Vagina (tissue), 2 donors: ENCODE measurements around the gene MOV10L1. TPM values are rescaled to one million over a fixed set of nuclear protein-coding genes. Genes with fewer than 3 reads are reported as not detected.
A peak's percentile ranks its signal among the peaks of the same experiment; 100 is the strongest.

Experiments
- DNase-seq, 2 donors: peaks; one replicate each; pipeline ENCODE4 v3.0.0-alpha.2; 2017; ENCODE audit errors: extremely low spot score in 2 of 2
- H3K27ac ChIP-seq: fragments of 200-600 bp; sonication (generic); one replicate; pipeline ENCODE4 v1.5.1; 2019
- H3K27me3 ChIP-seq: fragments of 200-600 bp; sonication (generic); one replicate; pipeline ENCODE4 v1.5.1; 2019
- H3K36me3 ChIP-seq, 2 donors: fragments of 200-600 bp; sonication (generic); one replicate each; pipeline ENCODE4 v1.5.1; 2017 to 2019
- H3K4me1 ChIP-seq: fragments of 200-600 bp; sonication (generic); one replicate; pipeline ENCODE4 v1.5.1; 2019
- H3K4me3 ChIP-seq, 2 donors: fragments of 200-600 bp; sonication (generic); 1 replicate in 1 of 2; 2 replicates in 1 of 2; pipeline ENCODE4 v1.5.1; 2016 to 2019
- H3K9me3 ChIP-seq: fragments of 200-600 bp; sonication (generic); one replicate; pipeline ENCODE4 v1.5.1; 2019
- CTCF ChIP-seq, 3 experiments: fragments of 450-650 bp in 2 of 3; fragments of 200-600 bp in 1 of 3; sonication (generic) in 1 of 3; IDR thresholded peaks; one replicate each; pipeline ENCODE4 v1.5.1; 2017 to 2019; ENCODE audit warnings: antibody characterized with exemption in 3 of 3, mild to moderate bottlenecking in 2 of 3, moderate library complexity in 2 of 3
- POLR2A ChIP-seq, 2 donors: fragments of 450-650 bp; IDR thresholded peaks; one replicate each; pipeline ENCODE4 v1.6.1; 2017; ENCODE audit warnings: antibody characterized with exemption in 2 of 2, mild to moderate bottlenecking in 2 of 2, moderate library complexity in 2 of 2
- POLR2AphosphoS5 ChIP-seq, 2 donors: sonication (generic); formaldehyde crosslinking; IDR thresholded peaks; one replicate each; pipeline ENCODE4 v1.9.0; 2017; ENCODE audit warnings: antibody characterized with exemption in 2 of 2, mild to moderate bottlenecking in 2 of 2, low read depth in 1 of 2; ENCODE audit not compliant: insufficient read depth in 1 of 2
- intact Hi-C: fragments of 100-400 bp; cut with DNase I; formaldehyde crosslinking; loops from one replicate; pipeline ENCODE4 v1.15.1; 2023
- total RNA-seq: library from RNA; depleted of rRNA; stranded (reverse); fragments of >200 nt; gene quantifications from one replicate; pipeline ENCODE4 v1.2.3, GENCODE V29; 2016

MOV10L1 gene
- total RNA-seq, 1 donor from 2014 or later = 0.98 TPM

DNA sequence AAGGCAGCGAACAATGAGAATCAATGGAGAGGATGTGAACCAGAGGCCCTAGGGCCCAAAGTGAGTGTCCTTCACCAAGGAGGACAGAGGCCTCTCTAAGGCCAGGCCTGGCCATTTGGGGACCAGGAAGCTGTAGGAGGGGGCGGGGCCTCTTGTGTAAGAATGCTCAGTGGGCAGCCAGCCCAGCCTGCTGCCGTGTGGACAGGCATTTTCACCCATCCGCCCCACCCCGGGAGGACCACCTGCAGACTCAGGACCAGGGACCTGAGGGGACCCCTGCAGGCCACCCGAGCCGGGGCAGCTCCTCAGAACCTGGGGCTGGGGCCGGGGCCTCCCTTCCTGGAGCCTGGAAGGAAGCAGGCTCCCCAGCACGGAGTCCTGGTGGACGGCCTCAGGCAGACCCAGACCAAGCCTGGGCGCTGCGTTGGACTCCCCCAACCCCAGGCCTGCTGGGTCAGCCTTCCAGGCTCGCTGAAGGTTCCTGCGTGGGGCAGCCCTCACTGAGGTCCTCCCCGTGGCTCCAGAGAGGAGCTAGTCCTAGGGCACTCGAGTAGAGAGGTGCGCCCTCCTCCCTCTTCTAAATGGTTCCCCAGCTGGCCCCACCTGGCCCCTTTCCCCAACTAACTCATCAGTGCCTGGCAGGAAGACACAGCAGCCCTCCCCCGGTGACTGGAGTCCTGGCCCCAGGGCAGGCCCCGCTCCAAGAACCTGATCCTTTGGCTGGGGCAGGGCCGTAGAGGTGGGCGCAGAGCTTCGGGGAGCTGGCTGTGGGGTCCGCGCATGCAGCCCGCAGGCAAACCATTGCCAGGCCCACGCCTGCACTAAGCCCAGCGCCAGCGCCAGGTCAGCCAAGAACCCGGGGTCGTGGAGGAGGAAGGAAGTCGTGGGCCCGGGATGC is 94.4 kb downstream of the MOV10L1 start:
- Histone ChIP-seq H3K4me1 (peaks cover 43% of the 10 kb centered on the region), H3K27ac (peak overlapping the region; percentile 63)

DNA sequence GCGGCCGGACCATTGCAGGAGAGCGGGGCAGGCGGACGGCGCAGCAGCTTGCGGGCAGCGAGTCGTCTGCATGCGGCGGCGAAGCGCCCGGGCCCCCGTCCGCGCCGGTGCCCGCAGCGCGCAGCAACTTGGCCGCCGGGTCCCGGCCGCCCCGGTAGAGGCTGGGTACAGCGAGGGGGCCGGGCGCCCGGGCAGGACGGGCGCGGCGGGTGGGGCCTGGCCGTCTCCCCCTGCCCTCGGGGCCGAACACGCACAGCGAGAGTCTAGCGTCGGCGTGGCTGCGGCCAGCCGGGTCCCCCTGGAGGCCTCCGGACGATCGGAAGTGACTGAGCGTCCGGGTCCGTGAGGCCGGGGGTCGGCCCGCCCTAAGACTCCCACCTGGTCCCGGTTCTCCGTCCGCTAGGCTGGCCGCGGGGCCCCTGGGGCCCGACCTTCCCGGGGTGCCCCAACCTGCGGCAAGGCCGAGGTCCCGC is 95.1 kb downstream of the MOV10L1 start:
- DNase-seq = no peak
- intact Hi-C loops = no loop called here
- Histone ChIP-seq H3K27me3 (no peaks in the 10 kb centered on the region), H3K4me3 (peak overlapping the region; percentile 65 to 78), H3K27ac (peak overlapping the region; percentile 63), H3K36me3 (no peaks in the 10 kb centered on the region), H3K9me3 (no peaks in the 10 kb centered on the region), H3K4me1 (peaks cover 50% of the 10 kb centered on the region)
- TF ChIP-seq CTCF (IDR thresholded peaks at IDR 0.05) (no peak), POLR2A (IDR thresholded peaks at IDR 0.05) (no peak), POLR2AphosphoS5 (IDR thresholded peaks at IDR 0.05; ENCODE audit: insufficient read depth in 1 of 2, low read depth in 1 of 2) (no peak)

More for the DNA sequence above, 94.4 kb downstream of the MOV10L1 start:
- Histone ChIP-seq H3K36me3 (no peaks in the 10 kb centered on the region), H3K4me3 (peak overlapping the region; percentile 65 to 78), H3K27me3 (no peaks in the 10 kb centered on the region), H3K9me3 (no peaks in the 10 kb centered on the region)
- DNase-seq = no peak
- no peak for TF ChIP-seq POLR2AphosphoS5 (IDR thresholded peaks at IDR 0.05; ENCODE audit: insufficient read depth in 1 of 2, low read depth in 1 of 2)
- no peak for TF ChIP-seq CTCF (IDR thresholded peaks at IDR 0.05)
- no peak for TF ChIP-seq POLR2A (IDR thresholded peaks at IDR 0.05)
- intact Hi-C loops = no loop called here

GRCh38 chr22:50185375-50186087 is 95.7 kb downstream of the MOV10L1 start, which contains the start of gene TRABD:
TRABD (plus strand) TSS chr22:50185913; CDS start chr22:50193061, 7,148 bp downstream.
- no peak for DNase-seq
- intact Hi-C loops = no loop called here
- Histone ChIP-seq H3K27ac (peak within 1 kb of the TSS; percentile 75), H3K36me3 (no peaks in the 10 kb centered on the region), H3K27me3 (no peaks in the 10 kb centered on the region), H3K4me1 (peaks cover 55% of the 10 kb centered on the region), H3K9me3 (no peaks in the 10 kb centered on the region), H3K4me3 (peak within 1 kb of the TSS; percentile 65 to 78)
- TF ChIP-seq CTCF (IDR thresholded peaks at IDR 0.05) (no peak), POLR2A (IDR thresholded peaks at IDR 0.05) (no peak), POLR2AphosphoS5 (IDR thresholded peaks at IDR 0.05; ENCODE audit: insufficient read depth in 1 of 2, low read depth in 1 of 2) (peak in 1 of 2 donors; percentile 69)

DNA sequence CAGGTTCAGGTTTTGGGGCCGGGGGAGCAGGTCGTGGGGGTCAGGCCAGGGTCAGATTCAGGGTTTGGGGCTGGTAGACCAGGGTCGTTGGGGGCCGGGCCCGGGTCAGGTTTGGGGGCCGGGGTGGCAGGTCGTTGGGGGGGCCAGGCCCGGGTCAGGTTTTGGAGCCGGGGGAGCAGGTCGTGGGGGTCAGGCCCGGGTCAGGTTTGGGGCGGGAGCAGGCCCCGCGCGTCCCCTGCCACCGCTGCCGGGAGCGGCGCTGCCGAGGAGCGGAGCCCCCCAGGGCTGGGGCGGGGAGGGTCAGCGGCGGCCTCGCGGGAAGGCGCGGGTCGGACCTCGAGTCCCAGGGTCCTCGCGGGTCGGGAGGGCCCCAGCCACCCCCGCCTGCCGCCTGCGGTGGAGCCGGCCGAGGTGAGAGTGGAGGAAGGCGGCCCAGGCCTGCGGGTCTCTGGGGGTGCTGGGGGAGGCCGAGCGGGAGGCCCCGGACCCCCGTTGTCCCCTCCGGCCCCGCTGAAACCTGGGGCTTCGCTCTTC is 96.4 kb downstream of the MOV10L1 start:
- no peaks in the 10 kb centered on the region for H3K9me3 ChIP-seq
- no peak for TF ChIP-seq POLR2AphosphoS5 (IDR thresholded peaks at IDR 0.05; ENCODE audit: insufficient read depth in 1 of 2, low read depth in 1 of 2)
- no peak for TF ChIP-seq CTCF (IDR thresholded peaks at IDR 0.05)
- TF ChIP-seq POLR2A (IDR thresholded peaks at IDR 0.05) = no peak
- peaks cover 62% of the 10 kb centered on the region for H3K4me1 ChIP-seq
- DNase-seq = no peak
- peak overlapping the region; percentile 75 for H3K27ac ChIP-seq
- no peaks in the 10 kb centered on the region for H3K36me3 ChIP-seq
- H3K27me3 ChIP-seq = no peaks in the 10 kb centered on the region
- peak overlapping the region; percentile 65 to 78 for H3K4me3 ChIP-seq
- intact Hi-C loops = no loop called here
